Upper lobe of left lung (tissue), 4 donors: ENCODE data around the gene SETD5.

Source experiments
- EP300 ChIP-seq, 4 donors: sonication (generic); formaldehyde crosslinking; IDR thresholded peaks; one replicate each; pipeline ENCODE4 v1.5.1; 2017; ENCODE audit warnings: antibody characterized with exemption in 4 of 4, control low read depth in 2 of 4
- POLR2A ChIP-seq, 4 donors: fragments of 450-650 bp; IDR thresholded peaks; one replicate each; pipeline ENCODE4 v1.5.1; 2016 to 2017; ENCODE audit warnings: antibody characterized with exemption in 4 of 4, mild to moderate bottlenecking in 2 of 4
- POLR2AphosphoS5 ChIP-seq, 2 donors: sonication (generic); formaldehyde crosslinking; IDR thresholded peaks; one replicate each; pipeline ENCODE4 v1.5.1; 2017; ENCODE audit warnings: antibody characterized with exemption in 2 of 2
- TF ChIP-seq, protein P1 (sequence below), 6 experiments: fragments of 450-650 bp in 4 of 6; fragments of 200-600 bp in 2 of 6; sonication (generic) in 2 of 6; IDR thresholded peaks; one replicate each; pipeline ENCODE4 v1.5.1; 2016 to 2019; ENCODE audit warnings: antibody characterized with exemption in 6 of 6

DNA sequence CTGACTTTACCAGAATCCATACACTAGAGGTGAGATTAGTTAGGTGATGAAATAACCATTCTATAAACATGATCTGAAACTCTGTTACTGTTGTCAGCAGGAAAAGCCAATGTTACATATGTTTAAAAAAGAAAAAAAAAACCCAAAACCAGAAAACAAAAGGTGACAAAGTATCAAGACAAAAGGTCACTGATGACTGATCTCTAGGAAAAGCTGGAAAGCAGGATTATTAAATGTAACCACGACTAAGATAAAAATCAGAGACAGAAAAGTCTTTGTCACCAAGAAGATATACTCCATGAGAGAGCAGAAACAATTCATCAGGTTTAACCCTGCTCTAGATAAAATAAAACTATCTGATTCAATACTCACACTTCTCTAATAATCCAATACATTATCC lies 5.4 kb upstream of the SETD5 start:
- TF ChIP-seq, protein P1, sequence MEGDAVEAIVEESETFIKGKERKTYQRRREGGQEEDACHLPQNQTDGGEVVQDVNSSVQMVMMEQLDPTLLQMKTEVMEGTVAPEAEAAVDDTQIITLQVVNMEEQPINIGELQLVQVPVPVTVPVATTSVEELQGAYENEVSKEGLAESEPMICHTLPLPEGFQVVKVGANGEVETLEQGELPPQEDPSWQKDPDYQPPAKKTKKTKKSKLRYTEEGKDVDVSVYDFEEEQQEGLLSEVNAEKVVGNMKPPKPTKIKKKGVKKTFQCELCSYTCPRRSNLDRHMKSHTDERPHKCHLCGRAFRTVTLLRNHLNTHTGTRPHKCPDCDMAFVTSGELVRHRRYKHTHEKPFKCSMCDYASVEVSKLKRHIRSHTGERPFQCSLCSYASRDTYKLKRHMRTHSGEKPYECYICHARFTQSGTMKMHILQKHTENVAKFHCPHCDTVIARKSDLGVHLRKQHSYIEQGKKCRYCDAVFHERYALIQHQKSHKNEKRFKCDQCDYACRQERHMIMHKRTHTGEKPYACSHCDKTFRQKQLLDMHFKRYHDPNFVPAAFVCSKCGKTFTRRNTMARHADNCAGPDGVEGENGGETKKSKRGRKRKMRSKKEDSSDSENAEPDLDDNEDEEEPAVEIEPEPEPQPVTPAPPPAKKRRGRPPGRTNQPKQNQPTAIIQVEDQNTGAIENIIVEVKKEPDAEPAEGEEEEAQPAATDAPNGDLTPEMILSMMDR (IDR thresholded peaks at IDR 0.05) = no peak
- TF ChIP-seq POLR2A (IDR thresholded peaks at IDR 0.05) (no peak), EP300 (IDR thresholded peaks at IDR 0.05) (no peak), POLR2AphosphoS5 (IDR thresholded peaks at IDR 0.05) (no peak)
